ENCODE measurements around the gene GBA3. TPM values are rescaled to one million over a fixed set of nuclear protein-coding genes. Genes with fewer than 3 reads are reported as not detected.

Gene GBA3
- total and polyA plus RNA-seq, 4 donors: 0.17 to 0.55 (median 0.45) TPM

DNA sequence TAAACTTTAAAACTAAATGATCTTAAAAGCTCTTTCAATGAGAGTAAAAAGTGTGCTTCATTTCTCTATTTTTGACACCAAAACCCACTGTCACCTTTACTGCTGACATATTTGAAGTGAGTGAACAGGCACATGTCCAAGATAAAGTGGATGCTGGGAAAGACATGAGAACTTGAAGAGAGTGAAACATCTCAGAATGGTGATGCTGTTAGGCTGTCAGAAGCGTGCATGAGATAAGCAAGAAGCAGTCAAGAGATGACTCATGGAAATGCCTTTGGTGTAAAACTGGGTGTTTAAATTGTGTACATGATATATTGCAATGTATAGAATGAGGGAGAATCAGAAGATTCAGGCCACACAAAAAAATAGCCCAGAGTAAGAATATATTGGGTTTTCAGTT lies 21.8 kb upstream of the GBA3 start:
- WGBS (ENCODE audit: insufficient coverage): 50% methylated on average over 1 of the region's 1 CpG
- DNase-seq (ENCODE audit: low read depth in 4 of 6, low spot score in 6 of 6): no peak
- Histone ChIP-seq H3K36me3 (ENCODE audit: control insufficient read depth, insufficient read depth, low read length) (no peaks in the 10 kb centered on the region), H3K9me3 (ENCODE audit: control insufficient read depth, insufficient read depth, low read length) (no peaks in the 10 kb centered on the region), H3K4me3 (ENCODE audit: low read depth, low read length) (no peak overlapping the region), H3K4me1 (ENCODE audit: control insufficient read depth, insufficient read depth, low read length) (no peaks in the 10 kb centered on the region), H3K27me3 (ENCODE audit: control insufficient read depth, insufficient read depth, low read length) (no peaks in the 10 kb centered on the region), H3K27ac (ENCODE audit: low read depth, low read length) (no peak overlapping the region)

DNA sequence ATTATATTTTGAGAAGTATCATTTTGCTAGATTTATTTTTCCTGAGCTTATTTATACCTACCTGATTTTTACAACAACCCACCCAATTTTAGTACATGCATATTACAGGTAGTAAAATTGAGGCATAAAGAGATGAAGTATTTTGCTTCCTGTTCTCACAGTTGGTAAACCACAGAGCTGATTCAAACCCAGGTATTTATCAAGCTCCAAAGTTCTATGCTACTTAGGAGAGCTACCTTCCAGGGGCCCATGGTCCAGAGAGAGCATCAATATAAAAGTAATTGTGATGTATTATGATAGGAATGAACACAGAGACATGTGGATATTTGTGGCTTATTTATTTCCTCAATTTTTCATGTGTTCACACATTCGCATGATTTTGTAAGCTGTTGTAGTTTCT lies 20.2 kb upstream of the GBA3 start:
- WGBS (ENCODE audit: insufficient coverage): no CpG with 5 or more reads among the region's 1 CpG
- Histone ChIP-seq H3K4me1 (ENCODE audit: control insufficient read depth, insufficient read depth, low read length) (no peaks in the 10 kb centered on the region), H3K4me3 (ENCODE audit: low read depth, low read length) (no peak overlapping the region), H3K27me3 (ENCODE audit: control insufficient read depth, insufficient read depth, low read length) (no peaks in the 10 kb centered on the region), H3K27ac (ENCODE audit: low read depth, low read length) (no peak overlapping the region), H3K9me3 (ENCODE audit: control insufficient read depth, insufficient read depth, low read length) (no peaks in the 10 kb centered on the region), H3K36me3 (ENCODE audit: control insufficient read depth, insufficient read depth, low read length) (no peaks in the 10 kb centered on the region)
- no peak for DNase-seq (ENCODE audit: low read depth in 4 of 6, low spot score in 6 of 6)

DNA sequence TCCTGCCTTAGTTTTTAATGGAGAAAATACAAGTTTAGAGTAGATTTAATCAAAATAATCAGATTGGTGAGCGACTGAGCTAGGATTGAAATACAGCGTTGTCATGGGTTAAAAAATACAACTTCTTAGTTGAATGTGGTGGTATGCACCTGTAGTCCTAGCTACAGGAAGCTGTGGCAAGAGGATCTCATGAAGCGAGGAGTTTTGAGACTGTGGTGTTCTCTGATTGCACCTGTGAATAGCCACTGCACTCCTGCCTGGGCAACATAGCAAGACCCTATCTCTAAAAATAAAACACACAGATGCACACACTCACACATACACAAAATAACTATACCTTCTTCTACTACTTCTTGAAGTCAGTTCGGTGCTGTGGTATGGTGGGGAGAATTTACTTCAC lies 19.8 kb upstream of the GBA3 start:
- WGBS (ENCODE audit: insufficient coverage): 93% methylated on average over 2 of the region's 4 CpGs
- no peaks in the 10 kb centered on the region for H3K9me3 ChIP-seq (ENCODE audit: control insufficient read depth, insufficient read depth, low read length)
- no peaks in the 10 kb centered on the region for H3K27me3 ChIP-seq (ENCODE audit: control insufficient read depth, insufficient read depth, low read length)
- H3K4me1 ChIP-seq (ENCODE audit: control insufficient read depth, insufficient read depth, low read length): no peaks in the 10 kb centered on the region
- DNase-seq (ENCODE audit: low read depth in 4 of 6, low spot score in 6 of 6): no peak
- no peak overlapping the region for H3K4me3 ChIP-seq (ENCODE audit: low read depth, low read length)
- no peak overlapping the region for H3K27ac ChIP-seq (ENCODE audit: low read depth, low read length)
- no peaks in the 10 kb centered on the region for H3K36me3 ChIP-seq (ENCODE audit: control insufficient read depth, insufficient read depth, low read length)

DNA sequence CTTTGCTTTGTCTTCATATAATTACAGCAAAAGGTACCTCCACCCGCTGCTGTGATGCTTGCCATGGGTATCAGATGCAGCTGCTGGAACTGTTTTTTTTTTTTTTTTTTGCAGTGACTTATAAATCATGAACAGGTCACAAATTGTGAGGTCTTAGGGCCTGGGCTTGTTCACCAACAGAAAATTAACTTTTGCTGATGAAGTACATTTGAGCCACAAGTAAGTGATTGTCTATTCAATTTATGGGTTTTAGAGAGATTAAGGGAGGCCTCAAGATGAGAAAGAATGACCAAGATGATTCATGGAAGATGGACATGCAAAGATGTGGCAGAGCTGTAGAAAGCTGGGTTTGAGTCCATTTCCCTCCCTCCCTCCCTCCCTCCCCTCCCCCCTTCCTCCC lies 18.0 kb upstream of the GBA3 start:
- no CpG with 5 or more reads among the region's 1 CpG for WGBS (ENCODE audit: insufficient coverage)
- no peak for DNase-seq (ENCODE audit: low read depth in 4 of 6, low spot score in 6 of 6)
- H3K4me3 ChIP-seq (ENCODE audit: low read depth, low read length): no peak overlapping the region

DNA sequence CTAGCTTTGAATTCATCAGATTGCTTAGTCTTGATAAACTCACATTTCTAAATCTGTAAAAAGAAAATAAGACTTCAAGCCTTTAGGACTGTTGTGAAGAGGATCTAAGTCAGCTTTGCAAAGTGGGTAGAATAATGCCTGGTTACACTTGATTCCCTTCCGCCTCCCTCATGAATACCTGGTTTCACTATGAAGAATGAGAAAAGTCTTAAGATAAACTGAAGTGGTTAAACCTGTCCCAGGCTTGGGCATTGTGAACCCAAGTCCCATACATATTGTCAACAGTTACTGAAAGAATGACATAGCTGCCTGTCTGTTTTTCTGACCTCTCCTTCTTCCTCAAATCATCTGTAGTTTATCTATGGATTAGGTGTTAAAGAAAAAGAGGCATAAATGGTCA lies 16.7 kb upstream of the GBA3 start:
- no CpG with 5 or more reads among the region's 1 CpG for WGBS (ENCODE audit: insufficient coverage)
- H3K27me3 ChIP-seq (ENCODE audit: control insufficient read depth, insufficient read depth, low read length): no peaks in the 10 kb centered on the region
- DNase-seq (ENCODE audit: low read depth in 4 of 6, low spot score in 6 of 6): no peak
- no peaks in the 10 kb centered on the region for H3K9me3 ChIP-seq (ENCODE audit: control insufficient read depth, insufficient read depth, low read length)
- no peak overlapping the region for H3K27ac ChIP-seq (ENCODE audit: low read depth, low read length)
- H3K4me1 ChIP-seq (ENCODE audit: control insufficient read depth, insufficient read depth, low read length): no peaks in the 10 kb centered on the region
- H3K36me3 ChIP-seq (ENCODE audit: control insufficient read depth, insufficient read depth, low read length): no peaks in the 10 kb centered on the region
- no peak overlapping the region for H3K4me3 ChIP-seq (ENCODE audit: low read depth, low read length)

More for the DNA sequence above, 18.0 kb upstream of the GBA3 start:
- Histone ChIP-seq H3K9me3 (ENCODE audit: control insufficient read depth, insufficient read depth, low read length) (no peaks in the 10 kb centered on the region), H3K27ac (ENCODE audit: low read depth, low read length) (no peak overlapping the region), H3K4me1 (ENCODE audit: control insufficient read depth, insufficient read depth, low read length) (no peaks in the 10 kb centered on the region), H3K27me3 (ENCODE audit: control insufficient read depth, insufficient read depth, low read length) (no peaks in the 10 kb centered on the region), H3K36me3 (ENCODE audit: control insufficient read depth, insufficient read depth, low read length) (no peaks in the 10 kb centered on the region)

DNA sequence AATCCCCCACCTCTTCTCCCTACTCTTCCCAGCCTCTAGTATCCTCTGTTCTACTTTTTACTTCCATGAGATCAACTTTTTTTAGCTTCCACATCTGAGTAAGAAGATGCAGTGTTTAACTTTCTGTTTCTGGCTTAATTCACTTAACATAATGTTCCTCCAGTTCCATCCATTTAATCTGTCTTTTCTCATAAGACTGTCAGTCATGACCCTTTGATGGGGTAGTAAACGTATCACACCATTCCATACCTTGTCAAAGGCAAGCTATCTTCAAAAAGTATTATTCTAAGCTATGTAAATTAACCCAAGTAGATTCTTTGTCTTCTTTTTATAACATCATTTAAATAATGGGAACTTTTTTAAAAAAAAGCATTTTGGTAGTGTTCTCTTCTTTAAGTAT lies 15.0 kb upstream of the GBA3 start:
- no peaks in the 10 kb centered on the region for H3K36me3 ChIP-seq (ENCODE audit: control insufficient read depth, insufficient read depth, low read length)
- no peaks in the 10 kb centered on the region for H3K9me3 ChIP-seq (ENCODE audit: control insufficient read depth, insufficient read depth, low read length)
- no peaks in the 10 kb centered on the region for H3K4me1 ChIP-seq (ENCODE audit: control insufficient read depth, insufficient read depth, low read length)
- no peak for DNase-seq (ENCODE audit: low read depth in 4 of 6, low spot score in 6 of 6)
- H3K4me3 ChIP-seq (ENCODE audit: low read depth, low read length): no peak overlapping the region
- H3K27me3 ChIP-seq (ENCODE audit: control insufficient read depth, insufficient read depth, low read length): no peaks in the 10 kb centered on the region
- H3K27ac ChIP-seq (ENCODE audit: low read depth, low read length): no peak overlapping the region
- no CpG with 5 or more reads among the region's 1 CpG for WGBS (ENCODE audit: insufficient coverage)

DNA sequence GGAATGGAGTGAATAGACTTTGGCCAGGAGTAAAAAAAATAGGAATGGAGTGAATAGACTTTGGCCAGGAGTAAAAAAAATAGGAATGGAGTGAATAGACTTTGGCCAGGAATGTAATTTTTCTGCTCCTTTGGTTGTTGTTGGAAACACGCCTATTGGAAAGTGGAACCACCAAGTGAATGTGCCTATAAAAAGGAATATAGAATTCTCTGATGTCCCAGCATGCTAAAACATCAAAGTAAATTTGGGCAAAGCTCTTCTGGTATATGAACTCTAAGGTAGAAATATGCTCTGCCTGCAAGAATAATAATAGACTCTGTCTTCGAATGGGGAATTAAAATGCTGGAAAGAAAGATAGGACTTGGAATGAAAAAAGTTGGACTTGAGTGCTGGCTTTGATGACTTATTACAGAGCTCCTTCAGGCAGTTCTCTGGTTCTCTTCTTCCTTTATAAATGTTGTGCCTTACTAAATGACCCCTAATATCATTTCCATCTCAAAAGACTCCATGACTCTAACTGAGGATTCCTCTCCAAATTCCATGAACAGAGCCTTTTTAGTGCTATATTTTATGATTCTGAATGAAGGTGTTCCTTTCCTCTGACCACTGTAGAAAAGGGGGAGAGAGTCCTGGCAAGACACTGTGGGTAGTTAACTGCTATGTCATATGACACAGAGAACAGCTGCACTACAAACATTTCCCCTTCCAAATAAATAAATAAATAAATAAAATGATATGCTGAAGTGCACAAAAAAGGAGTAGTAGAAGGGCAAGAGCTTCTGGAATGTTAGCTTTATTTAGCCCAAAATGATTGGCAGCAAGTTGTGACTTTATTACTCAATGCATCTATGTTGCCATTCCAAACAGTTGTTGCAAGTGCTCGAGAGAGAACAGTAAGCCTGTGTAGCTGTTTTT lies 13.5 kb upstream of the GBA3 start:
- no peak overlapping the region for H3K27ac ChIP-seq (ENCODE audit: low read depth, low read length)
- peak in 1 of 6 donors; percentile 69 for DNase-seq (ENCODE audit: low read depth in 4 of 6, low spot score in 6 of 6)
- no peak overlapping the region for H3K4me3 ChIP-seq (ENCODE audit: low read depth, low read length)
- no peaks in the 10 kb centered on the region for H3K9me3 ChIP-seq (ENCODE audit: control insufficient read depth, insufficient read depth, low read length)
- no peaks in the 10 kb centered on the region for H3K4me1 ChIP-seq (ENCODE audit: control insufficient read depth, insufficient read depth, low read length)
- no peaks in the 10 kb centered on the region for H3K36me3 ChIP-seq (ENCODE audit: control insufficient read depth, insufficient read depth, low read length)
- H3K27me3 ChIP-seq (ENCODE audit: control insufficient read depth, insufficient read depth, low read length): no peaks in the 10 kb centered on the region
- WGBS (ENCODE audit: insufficient coverage): 71% methylated on average over 1 of the region's 3 CpGs

DNA sequence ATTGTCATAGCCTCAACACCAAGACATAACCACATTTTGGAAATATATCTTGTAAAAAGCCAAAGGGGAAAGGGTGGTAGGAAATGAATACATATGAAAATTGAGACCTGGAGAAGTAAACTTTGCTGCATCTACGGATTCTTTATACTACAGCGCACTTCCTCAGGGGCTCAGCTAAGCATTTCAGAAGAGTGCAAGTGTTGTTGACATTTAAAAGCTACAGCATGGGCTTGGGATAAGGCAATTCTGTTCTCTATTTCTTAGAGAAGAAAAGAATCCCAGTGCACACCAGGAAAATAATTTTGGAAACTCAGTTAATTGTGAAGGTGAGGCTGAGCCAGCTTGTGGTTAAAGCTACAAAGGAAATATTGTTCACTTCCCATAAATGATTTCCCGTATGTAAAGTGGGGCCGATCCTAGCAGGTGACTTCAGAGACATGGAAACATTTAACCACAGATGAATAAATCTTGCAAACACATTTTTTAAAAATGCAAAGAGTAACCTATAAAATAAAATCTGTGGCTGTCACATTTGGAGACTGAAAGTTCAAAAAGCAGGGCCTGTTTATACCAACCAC lies 12.6 kb upstream of the GBA3 start:
- no peaks in the 10 kb centered on the region for H3K36me3 ChIP-seq (ENCODE audit: control insufficient read depth, insufficient read depth, low read length)
- no peaks in the 10 kb centered on the region for H3K27me3 ChIP-seq (ENCODE audit: control insufficient read depth, insufficient read depth, low read length)
- DNase-seq (ENCODE audit: low read depth in 4 of 6, low spot score in 6 of 6): no peak
- no peak overlapping the region for H3K4me3 ChIP-seq (ENCODE audit: low read depth, low read length)
- H3K9me3 ChIP-seq (ENCODE audit: control insufficient read depth, insufficient read depth, low read length): no peaks in the 10 kb centered on the region
- WGBS (ENCODE audit: insufficient coverage): 100% methylated on average over 2 of the region's 4 CpGs
- H3K27ac ChIP-seq (ENCODE audit: low read depth, low read length): no peak overlapping the region
- H3K4me1 ChIP-seq (ENCODE audit: control insufficient read depth, insufficient read depth, low read length): no peaks in the 10 kb centered on the region

DNA sequence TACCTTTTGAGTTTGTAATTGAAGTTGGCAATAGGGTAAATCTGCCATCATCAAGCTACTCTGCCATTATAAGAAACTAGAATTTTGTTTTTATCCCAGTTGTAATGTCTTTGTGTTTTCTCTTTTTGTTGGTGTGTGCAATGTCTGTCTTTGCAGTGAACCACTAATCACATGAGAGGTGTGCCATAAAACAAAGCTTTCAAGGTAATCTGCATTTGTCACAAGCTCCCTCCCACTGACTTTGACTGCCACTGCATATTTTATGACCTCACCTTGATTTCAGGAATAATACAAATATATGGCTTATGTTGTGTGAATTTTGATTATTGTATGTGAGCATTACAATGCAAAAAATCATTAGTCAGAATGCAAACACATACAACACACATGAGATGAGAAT lies 9.0 kb upstream of the GBA3 start:
- no peak for DNase-seq (ENCODE audit: low read depth in 4 of 6, low spot score in 6 of 6)
- Histone ChIP-seq H3K36me3 (ENCODE audit: control insufficient read depth, insufficient read depth, low read length) (no peaks in the 10 kb centered on the region), H3K9me3 (ENCODE audit: control insufficient read depth, insufficient read depth, low read length) (no peaks in the 10 kb centered on the region), H3K4me1 (ENCODE audit: control insufficient read depth, insufficient read depth, low read length) (no peaks in the 10 kb centered on the region), H3K4me3 (ENCODE audit: low read depth, low read length) (no peak overlapping the region), H3K27ac (ENCODE audit: low read depth, low read length) (no peak overlapping the region), H3K27me3 (ENCODE audit: control insufficient read depth, insufficient read depth, low read length) (no peaks in the 10 kb centered on the region)

DNA sequence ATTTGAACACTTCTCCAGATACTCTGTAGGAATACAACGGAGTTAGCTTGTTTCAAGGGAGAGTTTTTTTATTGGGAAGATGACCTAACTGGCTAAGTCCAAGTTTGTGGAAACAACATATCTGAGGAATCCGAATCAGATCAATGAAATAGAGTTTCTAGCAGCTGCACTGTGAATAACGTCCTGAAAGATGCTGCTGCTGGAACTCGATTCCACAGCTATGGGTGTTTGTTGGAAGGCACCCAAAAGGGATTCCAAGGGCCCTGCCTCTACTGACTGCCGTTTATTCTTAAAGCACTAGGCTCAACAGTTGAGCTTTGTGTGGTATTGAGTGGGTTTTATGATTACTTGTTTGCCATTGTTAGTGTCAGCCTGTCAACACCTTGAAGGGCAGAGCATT lies 6.6 kb upstream of the GBA3 start:
- WGBS (ENCODE audit: insufficient coverage): 46% methylated on average over 4 of the region's 5 CpGs
- no peak overlapping the region for H3K27ac ChIP-seq (ENCODE audit: low read depth, low read length)
- H3K4me1 ChIP-seq (ENCODE audit: control insufficient read depth, insufficient read depth, low read length): no peaks in the 10 kb centered on the region
- H3K36me3 ChIP-seq (ENCODE audit: control insufficient read depth, insufficient read depth, low read length): no peaks in the 10 kb centered on the region
- DNase-seq (ENCODE audit: low read depth in 4 of 6, low spot score in 6 of 6): peak in 1 of 6 donors; percentile 24
- no peaks in the 10 kb centered on the region for H3K27me3 ChIP-seq (ENCODE audit: control insufficient read depth, insufficient read depth, low read length)
- H3K4me3 ChIP-seq (ENCODE audit: low read depth, low read length): no peak overlapping the region
- no peaks in the 10 kb centered on the region for H3K9me3 ChIP-seq (ENCODE audit: control insufficient read depth, insufficient read depth, low read length)
